ENCODE measurements around the gene METTL27. TPM values are rescaled to one million over a fixed set of nuclear protein-coding genes. Genes with fewer than 3 reads are reported as not detected.
"Not testable (repeated sequence)": the region's sequence is repeated elsewhere in the genome, so short reads cannot be mapped to it uniquely, and the experiment has no call there.

METTL27 gene
- polyA plus RNA-seq, 1 donor = 7.6 TPM

DNA sequence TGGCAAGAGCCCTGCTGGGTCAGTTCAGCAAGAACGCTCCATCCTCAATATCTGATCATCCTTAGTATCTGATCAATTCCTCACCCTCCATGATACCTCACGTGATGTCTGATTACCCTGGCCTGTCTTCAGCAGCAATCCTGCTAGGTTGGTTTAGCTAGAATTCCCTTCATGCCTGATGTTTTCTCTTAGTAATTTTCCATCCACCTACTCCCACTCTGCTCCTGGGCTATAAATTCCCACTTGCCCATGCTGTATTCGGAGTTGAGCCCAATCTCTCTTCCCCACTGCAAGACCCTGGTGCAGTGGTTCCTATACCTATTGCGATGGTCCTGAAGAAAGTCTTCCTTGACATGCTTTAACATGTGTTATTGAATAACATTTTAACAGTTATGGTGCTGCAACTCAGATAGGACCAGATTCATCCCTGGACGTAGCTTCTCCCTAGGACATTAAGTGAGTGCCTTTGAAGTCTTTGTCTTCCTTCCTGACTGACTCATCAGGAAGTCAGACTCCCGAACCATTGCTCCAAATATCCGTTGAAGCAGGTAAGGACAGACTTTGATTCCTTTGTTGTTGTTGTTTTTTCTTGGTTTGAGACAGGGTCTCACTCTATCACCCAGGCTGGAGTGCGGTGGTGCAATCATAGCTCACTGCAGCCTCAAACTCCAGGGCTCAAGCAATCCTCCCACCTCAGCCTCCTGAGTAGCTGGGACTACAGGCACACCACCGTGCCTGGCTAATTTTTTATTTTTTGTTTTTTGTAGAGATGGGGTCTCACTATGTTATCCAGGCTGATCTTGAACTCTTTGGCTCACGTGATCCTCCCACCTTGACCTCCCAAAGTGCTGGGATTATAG is 42.8 kb downstream of the METTL27 start:
- Histone ChIP-seq H3K9me3 (ENCODE audit: control insufficient read depth, low read depth, low read length) (peaks cover 3% of the 10 kb centered on the region), H3K27ac (ENCODE audit: low read length) (no peak overlapping the region), H3K27me3 (ENCODE audit: control insufficient read depth, insufficient read depth, low read length) (no peaks in the 10 kb centered on the region), H3K36me3 (ENCODE audit: control insufficient read depth, insufficient read depth, low read length) (no peaks in the 10 kb centered on the region), H3K4me1 (ENCODE audit: control insufficient read depth, insufficient read depth, low read length) (peaks cover 17% of the 10 kb centered on the region), H3K4me3 (ENCODE audit: low read length) (no peak overlapping the region)
- WGBS (ENCODE audit: insufficient coverage, low lambda C conversion rate) = 60% methylated on average over 1 of the region's 10 CpGs
- DNase-seq = no peak

DNA sequence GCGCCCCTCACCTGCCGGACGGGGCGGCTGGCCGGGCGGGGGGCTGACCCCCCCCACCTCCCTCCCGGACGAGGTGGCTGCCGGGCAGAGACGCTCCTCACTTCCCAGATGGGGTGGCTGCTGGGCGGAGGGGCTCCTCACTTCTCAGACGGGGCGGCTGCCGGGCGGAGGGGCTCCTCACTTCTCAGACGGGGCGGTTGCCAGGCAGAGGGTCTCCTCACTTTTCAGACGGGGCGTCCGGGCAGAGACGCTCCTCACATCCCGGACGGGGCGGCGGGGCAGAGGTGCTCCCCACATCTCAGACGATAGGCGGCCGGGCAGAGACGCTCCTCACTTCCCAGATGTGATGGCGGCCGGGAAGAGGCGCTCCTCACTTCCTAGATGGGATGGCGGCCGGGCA is 45.1 kb downstream of the METTL27 start:
- WGBS (ENCODE audit: insufficient coverage, low lambda C conversion rate) = no CpG with 5 or more reads among the region's 34 CpGs
- not testable (repeated sequence) for H3K36me3 ChIP-seq (ENCODE audit: control insufficient read depth, insufficient read depth, low read length); H3K4me3 ChIP-seq (ENCODE audit: low read length); H3K27ac ChIP-seq (ENCODE audit: low read length); H3K27me3 ChIP-seq (ENCODE audit: control insufficient read depth, insufficient read depth, low read length); H3K9me3 ChIP-seq (ENCODE audit: control insufficient read depth, low read depth, low read length); DNase-seq
- peaks cover 38% of the 10 kb centered on the region for H3K4me1 ChIP-seq (ENCODE audit: control insufficient read depth, insufficient read depth, low read length)

- DNase-seq; H3K27ac ChIP-seq (ENCODE audit: low read length); H3K9me3 ChIP-seq (ENCODE audit: control insufficient read depth, low read depth, low read length); H3K4me3 ChIP-seq (ENCODE audit: low read length); H3K36me3 ChIP-seq (ENCODE audit: control insufficient read depth, insufficient read depth, low read length); H3K27me3 ChIP-seq (ENCODE audit: control insufficient read depth, insufficient read depth, low read length): not testable (repeated sequence)
- no CpG with 5 or more reads among the region's 6 CpGs for WGBS (ENCODE audit: insufficient coverage, low lambda C conversion rate)
- H3K4me1 ChIP-seq (ENCODE audit: control insufficient read depth, insufficient read depth, low read length) = peaks cover 37% of the 10 kb centered on the region
Measured at GRCh38 chr7:73796656-73797055, 45.7 kb downstream of the METTL27 start.

GRCh38 chr7:73795188-73795587 is 47.1 kb downstream of the METTL27 start:
- not testable (repeated sequence) for H3K4me3 ChIP-seq (ENCODE audit: low read length); H3K36me3 ChIP-seq (ENCODE audit: control insufficient read depth, insufficient read depth, low read length); DNase-seq; H3K27me3 ChIP-seq (ENCODE audit: control insufficient read depth, insufficient read depth, low read length); H3K9me3 ChIP-seq (ENCODE audit: control insufficient read depth, low read depth, low read length); H3K27ac ChIP-seq (ENCODE audit: low read length)
- H3K4me1 ChIP-seq (ENCODE audit: control insufficient read depth, insufficient read depth, low read length) = peaks cover 29% of the 10 kb centered on the region

DNA sequence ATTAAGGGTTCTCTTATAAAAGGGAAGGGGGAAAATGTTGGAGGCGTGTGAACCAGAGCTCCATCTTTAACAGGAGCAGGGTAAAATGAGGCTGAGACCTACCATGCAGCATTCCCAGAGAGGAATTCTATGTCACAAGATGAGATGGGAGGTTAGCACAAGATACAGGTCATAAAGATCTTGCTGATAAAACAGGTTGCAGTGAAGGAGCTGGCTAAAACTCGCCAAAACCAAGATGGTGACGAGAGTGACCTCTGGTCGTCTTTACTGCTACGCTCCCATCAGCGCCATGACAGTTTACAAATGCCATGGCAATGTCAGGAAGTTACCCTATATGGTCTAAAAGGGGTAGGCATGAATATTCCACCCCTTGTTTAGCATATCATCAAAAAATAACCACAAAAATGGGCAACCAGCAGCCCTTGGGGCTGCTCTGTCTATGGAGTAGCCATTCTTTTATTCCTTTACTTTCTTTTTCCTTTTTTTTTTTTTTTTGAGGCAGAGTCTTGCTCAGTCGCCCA is 51.1 kb downstream of the METTL27 start:
- not testable (repeated sequence) for H3K27me3 ChIP-seq (ENCODE audit: control insufficient read depth, insufficient read depth, low read length); H3K27ac ChIP-seq (ENCODE audit: low read length); H3K9me3 ChIP-seq (ENCODE audit: control insufficient read depth, low read depth, low read length); H3K36me3 ChIP-seq (ENCODE audit: control insufficient read depth, insufficient read depth, low read length); DNase-seq; H3K4me3 ChIP-seq (ENCODE audit: low read length)
- WGBS (ENCODE audit: insufficient coverage, low lambda C conversion rate) = no CpG with 5 or more reads among the region's 7 CpGs
- H3K4me1 ChIP-seq (ENCODE audit: control insufficient read depth, insufficient read depth, low read length) = peaks cover 29% of the 10 kb centered on the region

GRCh38 chr7:73789051-73789450 is 53.3 kb downstream of the METTL27 start:
- Histone ChIP-seq H3K27me3 (ENCODE audit: control insufficient read depth, insufficient read depth, low read length) (no peaks in the 10 kb centered on the region), H3K27ac (ENCODE audit: low read length) (no peak overlapping the region), H3K36me3 (ENCODE audit: control insufficient read depth, insufficient read depth, low read length) (no peaks in the 10 kb centered on the region), H3K4me3 (ENCODE audit: low read length) (no peak overlapping the region), H3K4me1 (ENCODE audit: control insufficient read depth, insufficient read depth, low read length) (peaks cover 24% of the 10 kb centered on the region), H3K9me3 (ENCODE audit: control insufficient read depth, low read depth, low read length) (no peaks in the 10 kb centered on the region)
- no peak for DNase-seq
- WGBS (ENCODE audit: insufficient coverage, low lambda C conversion rate) = 100% methylated on average over 1 of the region's 4 CpGs

- not testable (repeated sequence) for H3K27ac ChIP-seq (ENCODE audit: low read length); DNase-seq
Measured at GRCh38 chr7:73787786-73788048, 54.6 kb downstream of the METTL27 start.

DNA sequence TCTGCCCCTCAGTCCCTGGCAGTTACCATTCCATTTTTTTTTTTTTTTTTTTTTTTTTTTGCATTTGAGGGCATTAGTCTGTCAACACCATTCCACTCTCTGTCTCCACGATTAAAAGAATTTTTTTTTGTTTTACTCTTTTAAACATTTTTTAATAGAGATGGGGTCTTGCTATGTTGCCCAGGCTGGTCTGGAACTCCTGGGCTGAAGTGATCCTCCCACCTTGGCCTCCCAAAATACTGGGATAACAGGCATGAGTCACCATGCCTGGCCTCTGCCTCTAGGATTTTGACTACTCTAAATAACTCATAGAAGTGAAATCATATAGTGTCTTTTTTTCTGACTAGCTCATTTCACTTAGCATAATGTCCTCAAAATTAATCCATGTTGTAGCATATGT is 55.7 kb downstream of the METTL27 start:
- Histone ChIP-seq H3K4me3 (ENCODE audit: low read length) (no peak overlapping the region), H3K36me3 (ENCODE audit: control insufficient read depth, insufficient read depth, low read length) (no peaks in the 10 kb centered on the region), H3K4me1 (ENCODE audit: control insufficient read depth, insufficient read depth, low read length) (peaks cover 3% of the 10 kb centered on the region), H3K27me3 (ENCODE audit: control insufficient read depth, insufficient read depth, low read length) (no peaks in the 10 kb centered on the region), H3K9me3 (ENCODE audit: control insufficient read depth, low read depth, low read length) (no peaks in the 10 kb centered on the region), H3K27ac (ENCODE audit: low read length) (peak overlapping the region; percentile 39)
- WGBS (ENCODE audit: insufficient coverage, low lambda C conversion rate) = no CpG with 5 or more reads among the region's 1 CpG
- DNase-seq = no peak

More at GRCh38 chr7:73787786-73788048, 54.6 kb downstream of the METTL27 start:
- not testable (repeated sequence) for H3K9me3 ChIP-seq (ENCODE audit: control insufficient read depth, low read depth, low read length); H3K4me3 ChIP-seq (ENCODE audit: low read length); H3K36me3 ChIP-seq (ENCODE audit: control insufficient read depth, insufficient read depth, low read length); H3K27me3 ChIP-seq (ENCODE audit: control insufficient read depth, insufficient read depth, low read length)
- WGBS (ENCODE audit: insufficient coverage, low lambda C conversion rate) = 100% methylated on average over 1 of the region's 1 CpG
- H3K4me1 ChIP-seq (ENCODE audit: control insufficient read depth, insufficient read depth, low read length) = peaks cover 13% of the 10 kb centered on the region

Other genes with a start within 250 kb of the METTL27 start
- gene MLXIPL, start 218.0 kb downstream of the METTL27 start, polyA plus RNA-seq = 195 TPM
- gene VPS37D, start 174.7 kb downstream of the METTL27 start, polyA plus RNA-seq = 4.5 TPM
- gene DNAJC30, start 159.1 kb downstream of the METTL27 start, polyA plus RNA-seq = 7.9 TPM
- gene BUD23, start 158.9 kb downstream of the METTL27 start, polyA plus RNA-seq = 76.7 TPM
- gene STX1A, start 122.8 kb downstream of the METTL27 start, polyA plus RNA-seq = 36.1 TPM
- gene ABHD11, start 103.7 kb downstream of the METTL27 start, polyA plus RNA-seq = 46.1 TPM
- gene CLDN3, start 72.2 kb downstream of the METTL27 start, polyA plus RNA-seq = 167 TPM
- 395 TPM for gene CLDN4, start 11.5 kb downstream of the METTL27 start, polyA plus RNA-seq
- 0.10 TPM for gene TMEM270, start 18.6 kb upstream of the METTL27 start, polyA plus RNA-seq
- gene ELN, start 185.7 kb upstream of the METTL27 start, polyA plus RNA-seq = 54.4 TPM
- gene LIMK1, start 241.3 kb upstream of the METTL27 start, polyA plus RNA-seq = 10.2 TPM